PFSK-1 (cell line): ENCODE measurements around the gene OSBPL6.

Experiments
- FOXP2 ChIP-seq: optimal IDR thresholded peaks from 2 replicates; pipeline ENCODE3; 2011; ENCODE audit warnings: borderline replicate concordance, control low read depth, inconsistent platforms; ENCODE audit not compliant: insufficient read depth; ENCODE audit errors: extremely low read length, extremely low read depth
- POLR2AphosphoS5 ChIP-seq: IDR thresholded peaks from 2 replicates; pipeline ENCODE4 v1.6.1; 2012; ENCODE audit warnings: low read depth, mild to moderate bottlenecking, control low read depth, low read length, moderate library complexity
- REST ChIP-seq, 2 experiments: IDR thresholded peaks; 2 replicates each; pipeline versions ENCODE4 v1.6.1 to v1.8.0; 2011 to 2012; ENCODE audit warnings: low read depth in 2 of 2, low read length in 2 of 2, control low read depth in 1 of 2, inconsistent platforms in 1 of 2, mild to moderate bottlenecking in 1 of 2, moderate library complexity in 1 of 2; ENCODE audit not compliant: insufficient read depth in 1 of 2
- SIN3A ChIP-seq: IDR thresholded peaks from 2 replicates; pipeline ENCODE4 v1.6.1; 2012; ENCODE audit warnings: mild to moderate bottlenecking, low read length, moderate library complexity, borderline replicate concordance; ENCODE audit not compliant: insufficient read depth
- TAF1 ChIP-seq: IDR thresholded peaks from 2 replicates; pipeline ENCODE4 v1.6.1; 2012; ENCODE audit warnings: low read length, control low read depth, borderline replicate concordance; ENCODE audit not compliant: insufficient read depth

OSBPL6 gene

GRCh38 chr2:178263159-178263860 is 69.0 kb downstream of the OSBPL6 start:
- no peak for TF ChIP-seq REST (IDR thresholded peaks at IDR 0.05; ENCODE audit: insufficient read depth in 1 of 2, low read depth in 2 of 2, low read length in 2 of 2)
- TF ChIP-seq TAF1: no peak
- TF ChIP-seq SIN3A: no peak
- no peak for TF ChIP-seq POLR2AphosphoS5
- no peak for TF ChIP-seq FOXP2

- TF ChIP-seq FOXP2 (no peak), SIN3A (no peak), REST (IDR thresholded peaks at IDR 0.05; ENCODE audit: insufficient read depth in 1 of 2, low read depth in 2 of 2, low read length in 2 of 2) (no peak), POLR2AphosphoS5 (no peak), TAF1 (no peak)
These were observed 69.9 kb downstream of the OSBPL6 start for GRCh38 chr2:178264211-178264610.

GRCh38 chr2:178265851-178266250 is 71.5 kb downstream of the OSBPL6 start:
- TF ChIP-seq POLR2AphosphoS5 (no peak), SIN3A (no peak), REST (IDR thresholded peaks at IDR 0.05; ENCODE audit: insufficient read depth in 1 of 2, low read depth in 2 of 2, low read length in 2 of 2) (no peak), FOXP2 (no peak), TAF1 (no peak)

GRCh38 chr2:178266445-178266844 is 72.1 kb downstream of the OSBPL6 start:
- no peak for TF ChIP-seq TAF1
- TF ChIP-seq REST (IDR thresholded peaks at IDR 0.05; ENCODE audit: insufficient read depth in 1 of 2, low read depth in 2 of 2, low read length in 2 of 2): no peak
- TF ChIP-seq SIN3A: no peak
- TF ChIP-seq POLR2AphosphoS5: no peak
- no peak for TF ChIP-seq FOXP2

- TF ChIP-seq REST (IDR thresholded peaks at IDR 0.05; ENCODE audit: insufficient read depth in 1 of 2, low read depth in 2 of 2, low read length in 2 of 2): no peak
- TF ChIP-seq TAF1: no peak
- no peak for TF ChIP-seq SIN3A
- no peak for TF ChIP-seq FOXP2
- no peak for TF ChIP-seq POLR2AphosphoS5
These were observed 73.3 kb downstream of the OSBPL6 start for GRCh38 chr2:178267660-178268059.
